Heart right ventricle (tissue), 16 donors: ENCODE measurements around the gene OVAAL. TPM values are rescaled to one million over a fixed set of nuclear protein-coding genes. Genes with fewer than 3 reads are reported as not detected.

Experiments used
- ATAC-seq, 8 donors: fragments of 200-7000 bp; cut with Tn5 transposase; one replicate each; pipeline ENCODE4 v1.9.1; 2020; ENCODE audit warnings: mild to moderate bottlenecking in 8 of 8, moderate library complexity in 8 of 8, moderate number of reproducible peaks in 1 of 8
- DNase-seq, 2 donors: peaks; one replicate each; pipeline ENCODE4 v3.0.0-alpha.2; 2020
- H3K27ac ChIP-seq, 10 donors: fragments of 200-600 bp; sonication (generic) in 2 of 10; one replicate each; pipeline versions ENCODE4 v1.5.0 to v1.8.0; 2020 to 2022; ENCODE audit warnings: mild to moderate bottlenecking in 3 of 10
- H3K27me3 ChIP-seq, 7 donors: fragments of 200-600 bp; one replicate each; pipeline ENCODE4 v1.8.0; 2021 to 2022; ENCODE audit warnings: mild to moderate bottlenecking in 2 of 7
- H3K36me3 ChIP-seq, 9 donors: fragments of 200-600 bp; sonication (generic) in 1 of 9; one replicate each; pipeline versions ENCODE4 v1.5.0 to v1.8.0; 2020 to 2022; ENCODE audit warnings: mild to moderate bottlenecking in 2 of 9
- H3K4me1 ChIP-seq, 9 donors: fragments of 200-600 bp; sonication (generic) in 1 of 9; one replicate each; pipeline versions ENCODE4 v1.5.0 to v1.8.0; 2020 to 2022; ENCODE audit warnings: mild to moderate bottlenecking in 4 of 9
- H3K4me3 ChIP-seq, 10 donors: fragments of 200-600 bp; sonication (generic) in 2 of 10; one replicate each; pipeline versions ENCODE4 v1.5.0 to v1.8.0; 2020 to 2022; ENCODE audit warnings: mild to moderate bottlenecking in 7 of 10, moderate library complexity in 2 of 10
- H3K9me3 ChIP-seq, 11 donors: fragments of 200-600 bp in 10 of 11; sonication (generic) in 2 of 11; one replicate each; pipeline versions ENCODE4 v1.5.0 to v1.8.0; 2013 to 2022; ENCODE audit warnings: mild to moderate bottlenecking in 2 of 11, control low read depth in 1 of 11, moderate library complexity in 1 of 11
- WGBS, 2 donors: extraction: QIAGEN DNeasy Blood & Tissue Kit; methylation state at CpG; one replicate each; pipeline ENCODE4 v1.1.7; 2013; ENCODE audit warnings: inconsistent platforms in 1 of 2; 5-methylcytosine and 5-hydroxymethylcytosine counted together
- intact Hi-C, 10 donors: fragments of 100-400 bp; cut with DNase I; formaldehyde crosslinking; loops; one replicate each; pipeline versions ENCODE4 v1.11.1 to v1.14.2; 2022
- polyA plus RNA-seq, 2 donors: library from polyadenylated mRNA; stranded (reverse); fragments of 200-250 nt; gene quantifications; one replicate each; pipeline ENCODE4 v1.2.3, GENCODE V29; 2013
- total RNA-seq, 10 donors: library from RNA; stranded (reverse); fragmentation: NEBNext Ultra II Directional in 3 of 10; extraction: Animal tissue kit (Norgen Biotek cat#: 25700) in 3 of 10; gene quantifications; one replicate each; pipeline versions ENCODE4 v1.2.1 to v1.2.4, GENCODE V29; 2021 to 2023
- TF ChIP-seq, protein P1 (sequence below), 9 donors: fragments of 200-600 bp; sonication (generic) in 2 of 9; IDR thresholded peaks; one replicate each; pipeline versions ENCODE4 v1.5.0 to v1.8.0; 2021 to 2022; ENCODE audit warnings: antibody characterized with exemption in 9 of 9, mild to moderate bottlenecking in 5 of 9, moderate library complexity in 1 of 9
- donor health status: Arrhythmogenic right ventricular cardiomyopathy.
- donor health status: ischemic (EF 13 %, LVEDD 7.1; RV severe dilation, severe dysfunction).
- donor health status: healthy with polysubstance abuse.
- donor health status: DM: no; HTN: yes; CAD: no.
- donor health status: DM: no; HTN: no; CAD: no.
- donor health status: ischemic (EF 25% LVEDD 6.9; RV normal size, moderate dysfunction).
- donor health status: ischemic (EF 25% LVEDD 5.7; RV mildly dilated, moderate dysfunction).
- donor health status: healthy.
- donor health status: DM: yes; HTN: yes; CAD: no.
- donor health status: Ischemic cardiomyopathy.
- donor health status: ischemic (EF 35%, LVEDD 5.7; RV mildly dilated, moderate dysfunction).
- donor health status: nonischemic (EF 11% LVEDD 7.7; RV severe dilation, severe dysfunction).
- donor health status: DM: yes; HTN: yes; CAD: no.
- donor health status: PGD.
- donor health status: ischemic (EF 29% LVEDD 5.4; RV normal size, mild dysfunction).
- donor health status: nonischemic (EF 23%, LVEDD 6.1; RV moderate dilation, normal function).

Gene OVAAL
- total and polyA plus RNA-seq, 12 donors = 0.27 to 7.3 (median 2.7) TPM

DNA sequence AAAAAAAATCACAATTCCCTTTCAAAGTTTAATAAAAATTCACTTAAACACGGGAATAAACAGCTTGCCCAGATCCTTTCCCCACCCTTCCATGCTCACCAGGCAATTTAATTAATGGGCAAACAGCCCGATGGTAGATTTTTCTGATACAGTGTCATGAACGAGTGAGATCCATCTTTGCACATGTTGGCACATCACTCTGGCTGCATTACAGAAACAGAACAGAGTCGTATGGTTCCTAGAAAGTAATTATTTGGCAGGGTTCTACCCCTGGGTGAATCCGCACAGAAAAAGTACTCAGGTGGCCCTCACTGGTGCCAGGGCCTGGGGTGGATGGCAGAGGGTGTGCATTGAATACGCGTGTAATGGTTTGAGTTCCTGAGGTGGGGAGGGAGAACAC, 24.6 kb upstream of the OVAAL start:
- intact Hi-C loops = loop anchor here in 8 of 10 donors (1.0 to 10.0 kb wide), 6 partner anchors 18 to 328 kb away; partner anchors contain the start of gene XPR1 (in 8 of the 8)
- no peak for DNase-seq
- TF ChIP-seq, protein P1, sequence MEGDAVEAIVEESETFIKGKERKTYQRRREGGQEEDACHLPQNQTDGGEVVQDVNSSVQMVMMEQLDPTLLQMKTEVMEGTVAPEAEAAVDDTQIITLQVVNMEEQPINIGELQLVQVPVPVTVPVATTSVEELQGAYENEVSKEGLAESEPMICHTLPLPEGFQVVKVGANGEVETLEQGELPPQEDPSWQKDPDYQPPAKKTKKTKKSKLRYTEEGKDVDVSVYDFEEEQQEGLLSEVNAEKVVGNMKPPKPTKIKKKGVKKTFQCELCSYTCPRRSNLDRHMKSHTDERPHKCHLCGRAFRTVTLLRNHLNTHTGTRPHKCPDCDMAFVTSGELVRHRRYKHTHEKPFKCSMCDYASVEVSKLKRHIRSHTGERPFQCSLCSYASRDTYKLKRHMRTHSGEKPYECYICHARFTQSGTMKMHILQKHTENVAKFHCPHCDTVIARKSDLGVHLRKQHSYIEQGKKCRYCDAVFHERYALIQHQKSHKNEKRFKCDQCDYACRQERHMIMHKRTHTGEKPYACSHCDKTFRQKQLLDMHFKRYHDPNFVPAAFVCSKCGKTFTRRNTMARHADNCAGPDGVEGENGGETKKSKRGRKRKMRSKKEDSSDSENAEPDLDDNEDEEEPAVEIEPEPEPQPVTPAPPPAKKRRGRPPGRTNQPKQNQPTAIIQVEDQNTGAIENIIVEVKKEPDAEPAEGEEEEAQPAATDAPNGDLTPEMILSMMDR (IDR thresholded peaks at IDR 0.05) = no peak
- H3K4me1 ChIP-seq = peaks cover 0 to 52% (median 18%) of the 10 kb centered on the region in 9 donors
- H3K27ac ChIP-seq = peak overlapping the region in 5 of 10 donors; percentile 8 to 35 (median 13)
- H3K4me3 ChIP-seq = no peak overlapping the region
- no peaks in the 10 kb centered on the region for H3K36me3 ChIP-seq
- H3K9me3 ChIP-seq = no peaks in the 10 kb centered on the region
- H3K27me3 ChIP-seq = no peaks in the 10 kb centered on the region
- 62 to 63% methylated on average over 7 of the region's 7 CpGs for WGBS, 2 donors
- ATAC-seq = no peak

GRCh38 chr1:180535418-180535999, 23.3 kb upstream of the OVAAL start:
- H3K27me3 ChIP-seq = no peaks in the 10 kb centered on the region
- 82 to 87% methylated on average over 5 of the region's 5 CpGs for WGBS, 2 donors
- no peak for DNase-seq
- TF ChIP-seq, protein P1 (IDR thresholded peaks at IDR 0.05) = no peak
- H3K36me3 ChIP-seq = no peaks in the 10 kb centered on the region
- H3K4me1 ChIP-seq = peaks cover 0 to 52% (median 19%) of the 10 kb centered on the region in 9 donors
- intact Hi-C loops = loop anchor here in 4 of 10 donors (5.0 to 10.0 kb wide), 3 partner anchors 99 to 327 kb away; partner anchors contain the start of gene XPR1 (in 2 of the 4)
- H3K4me3 ChIP-seq = no peak overlapping the region
- no peaks in the 10 kb centered on the region for H3K9me3 ChIP-seq
- no peak overlapping the region for H3K27ac ChIP-seq
- ATAC-seq = no peak

DNA sequence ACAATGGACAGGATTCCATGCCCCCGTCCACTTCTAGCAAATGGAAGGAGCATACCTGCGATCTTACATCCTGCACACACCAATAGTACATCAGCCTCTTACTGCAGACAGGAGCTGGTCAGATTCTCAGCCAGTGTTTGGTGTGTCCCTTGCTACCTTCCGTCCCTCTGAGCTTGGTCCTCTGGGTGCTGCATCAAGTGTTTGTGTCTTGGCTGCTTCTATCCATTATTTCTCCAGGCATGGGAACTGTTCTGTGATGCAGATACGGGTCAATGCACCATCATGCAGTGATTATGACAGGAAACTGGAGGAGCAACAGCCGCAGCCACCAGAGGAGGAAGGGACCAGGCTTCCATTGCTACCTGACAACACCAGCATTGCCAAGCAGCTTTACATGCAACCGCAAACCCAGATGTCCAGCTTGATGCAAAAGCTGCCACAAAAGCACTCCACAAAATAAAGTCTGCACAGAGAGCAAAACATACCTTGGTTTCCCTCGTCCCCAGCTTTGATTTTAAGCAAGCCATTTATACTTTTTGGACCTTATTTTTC, 21.9 kb upstream of the OVAAL start:
- Histone ChIP-seq H3K27me3 (no peaks in the 10 kb centered on the region), H3K4me3 (no peak overlapping the region), H3K27ac (no peak overlapping the region), H3K9me3 (no peaks in the 10 kb centered on the region), H3K4me1 (peaks cover 4 to 58% (median 31%) of the 10 kb centered on the region in 9 donors), H3K36me3 (no peaks in the 10 kb centered on the region)
- no peak for DNase-seq
- no peak for ATAC-seq
- WGBS, 2 donors = 85 to 87% methylated on average over 7 of the region's 7 CpGs
- TF ChIP-seq, protein P1 (IDR thresholded peaks at IDR 0.05) = no peak
- intact Hi-C loops = loop anchor here in 4 of 10 donors (5.0 to 10.0 kb wide), 3 partner anchors 98 to 325 kb away; partner anchors contain the start of gene XPR1 (in 2 of the 4)

DNA sequence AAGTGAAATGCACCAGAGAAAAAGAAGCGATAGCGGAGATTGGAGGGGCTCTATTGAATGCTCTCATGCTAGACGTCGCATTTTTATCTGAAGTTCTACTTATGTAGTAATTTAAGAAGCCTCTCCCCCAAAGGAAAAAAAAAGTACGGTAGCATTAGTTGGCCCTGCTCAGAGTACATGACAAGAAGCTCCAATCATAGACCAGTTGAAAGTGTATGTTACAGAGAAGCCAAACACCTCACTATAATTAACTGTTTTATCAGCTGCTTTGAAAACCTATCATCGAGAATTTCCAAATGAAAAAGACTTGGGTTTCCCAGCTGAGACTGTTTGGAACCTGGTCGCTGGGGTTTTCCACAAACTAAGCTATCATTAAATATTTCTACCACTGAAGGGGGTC, 19.6 kb upstream of the OVAAL start:
- H3K36me3 ChIP-seq = no peaks in the 10 kb centered on the region
- H3K27ac ChIP-seq = peak overlapping the region; percentile 42 to 90 (median 76)
- no peaks in the 10 kb centered on the region for H3K9me3 ChIP-seq
- DNase-seq = no peak
- H3K4me1 ChIP-seq = peaks cover 11 to 63% (median 38%) of the 10 kb centered on the region in 9 donors
- 42 to 60% methylated on average over 7 of the region's 7 CpGs for WGBS, 2 donors
- peak in 4 of 8 donors; percentile 31 to 54 (median 36) for ATAC-seq
- intact Hi-C loops = loop anchor here in 4 of 10 donors (5.0 to 10.0 kb wide), 3 partner anchors 96 to 323 kb away; partner anchors contain the start of gene XPR1 (in 2 of the 4)
- TF ChIP-seq, protein P1 (IDR thresholded peaks at IDR 0.05) = no peak
- H3K27me3 ChIP-seq = no peaks in the 10 kb centered on the region
- no peak overlapping the region for H3K4me3 ChIP-seq
